ENCODE results near the gene PVALEF.
A peak's percentile ranks its signal among the peaks of the same experiment; 100 is the strongest.

Gene PVALEF

DNA sequence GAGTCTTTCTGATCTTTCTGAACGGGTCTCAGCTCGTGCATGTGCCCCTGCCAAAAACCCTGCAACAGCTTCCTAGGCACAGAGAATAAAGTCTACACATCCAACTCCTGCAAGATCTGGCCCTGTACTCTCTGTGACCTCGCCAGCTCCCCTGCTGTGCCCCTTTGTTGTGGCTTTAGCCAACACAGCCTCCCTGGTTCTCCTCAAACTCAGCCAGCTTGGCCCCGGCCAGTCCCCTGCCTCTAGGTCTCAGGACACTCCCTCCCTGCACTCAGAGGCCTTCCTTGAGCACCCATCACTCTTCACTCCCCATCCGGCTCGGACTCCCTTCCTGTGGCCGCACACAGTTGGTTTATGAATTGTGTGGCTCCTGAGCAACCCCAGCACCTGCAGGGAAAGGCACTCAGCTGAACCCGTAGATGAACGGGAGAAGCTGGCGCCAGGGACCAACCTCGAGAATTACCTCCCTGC is 56.1 kb downstream of the PVALEF start:
- Histone ChIP-seq H3K14ac (ENCODE audit: low read length) (peak overlapping the region; percentile 63), H3K79me1 (ENCODE audit: low read depth, low read length) (peaks cover 20% of the 10 kb centered on the region), H2AK5ac (ENCODE audit: low read depth, low read length) (peak overlapping the region; percentile 84), H2AFZ (ENCODE audit: low read length) (no peak overlapping the region), H3K27me3 (ENCODE audit: control insufficient read depth in 3 of 3, insufficient read depth in 3 of 3, low read depth in 1 of 3, low read length in 3 of 3) (no peaks in the 10 kb centered on the region), H4K8ac (ENCODE audit: low read depth, low read length) (no peak overlapping the region), H3K4me1 (ENCODE audit: control insufficient read depth in 2 of 2, insufficient read depth in 1 of 2, low read depth in 1 of 2, low read length in 2 of 2) (peaks cover 13 to 20% of the 10 kb centered on the region in 2 donors), H3K4ac (ENCODE audit: low read length) (no peak overlapping the region), H3K23ac (ENCODE audit: low read depth, low read length, poor library complexity) (peak overlapping the region; percentile 52), H3K36me3 (replicated peaks in 1 of 2; ENCODE audit: control insufficient read depth in 2 of 2, insufficient read depth in 2 of 2, low read length in 2 of 2) (peaks cover 12 to 28% of the 10 kb centered on the region in 2 donors), H2BK120ac (ENCODE audit: low read depth, low read length) (no peak overlapping the region), H3K9me3 (replicated peaks in 1 of 2; ENCODE audit: control insufficient read depth in 2 of 2, insufficient read depth in 1 of 2, low read depth in 1 of 2, low read length in 2 of 2) (no peaks in the 10 kb centered on the region), H3K27ac (replicated peaks; ENCODE audit: low read length) (no peak overlapping the region), H4K91ac (ENCODE audit: low read depth, low read length, poor library complexity) (no peak overlapping the region), H3K9ac (ENCODE audit: low read depth, low read length, poor library complexity) (peak overlapping the region; percentile 97), H2BK15ac (ENCODE audit: low read length) (no peak overlapping the region), H2BK12ac (ENCODE audit: low read length) (no peak overlapping the region), H3K4me3 (ENCODE audit: low read length in 2 of 2) (peak overlapping the region; percentile 92 to 96), H3K18ac (ENCODE audit: low read length) (peak overlapping the region; percentile 70), H3K4me2 (ENCODE audit: insufficient read depth, low read length, poor library complexity, severe bottlenecking) (peak overlapping the region; percentile 96), H2BK5ac (ENCODE audit: low read length) (peak overlapping the region; percentile 83)
- DNase-seq (ENCODE audit: low spot score): peak; percentile 52
- no CpG with 5 or more reads among the region's 11 CpGs for WGBS, 2 donors (ENCODE audit: extremely low coverage in 2 of 2, insufficient read length in 2 of 2, insufficient replicate concordance in 1 of 2)

DNA sequence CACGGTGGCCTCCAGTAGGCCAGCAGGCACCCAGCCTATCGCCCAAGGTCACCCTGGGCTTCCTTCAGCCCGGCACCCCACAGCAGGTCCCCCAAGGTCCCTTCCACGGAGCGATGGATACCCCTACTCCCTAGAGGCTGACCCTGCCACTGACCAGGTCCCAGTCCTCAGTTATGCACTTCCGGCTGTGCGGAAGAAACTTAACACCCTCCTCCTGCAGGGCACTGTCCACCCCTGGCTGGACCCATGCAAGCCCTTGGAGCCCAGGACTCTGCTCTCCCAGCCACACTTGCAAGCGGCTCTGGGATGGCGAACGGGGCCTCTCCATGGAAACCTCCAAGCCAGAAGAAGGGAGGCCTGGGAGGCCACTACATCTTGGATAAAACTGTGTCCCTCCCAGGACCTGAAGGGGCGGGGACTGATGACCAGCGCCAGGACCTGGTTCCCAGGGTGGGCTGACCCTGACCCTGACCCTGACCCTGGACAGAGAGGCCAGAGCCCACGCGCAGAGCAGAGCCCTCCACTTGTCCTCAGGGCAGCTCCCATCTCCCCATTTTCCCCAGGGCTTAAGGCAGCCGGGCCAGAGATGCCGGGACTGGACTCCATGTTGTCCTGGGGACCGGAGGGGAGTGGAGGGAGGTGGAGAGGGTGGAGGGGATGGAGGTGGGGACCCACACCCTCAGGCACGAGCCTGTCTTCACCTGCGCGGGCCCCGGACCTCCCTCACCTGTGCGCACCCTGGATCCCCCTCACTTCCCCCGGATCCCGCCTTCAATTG is 56.7 kb downstream of the PVALEF start:
- Histone ChIP-seq H3K9me3 (replicated peaks in 1 of 2; ENCODE audit: control insufficient read depth in 2 of 2, insufficient read depth in 1 of 2, low read depth in 1 of 2, low read length in 2 of 2) (peaks cover 0 to 2% of the 10 kb centered on the region in 2 donors), H2BK15ac (ENCODE audit: low read length) (peak overlapping the region; percentile 81), H4K8ac (ENCODE audit: low read depth, low read length) (no peak overlapping the region), H3K9ac (ENCODE audit: low read depth, low read length, poor library complexity) (peak overlapping the region; percentile 97), H3K27me3 (ENCODE audit: control insufficient read depth in 3 of 3, insufficient read depth in 3 of 3, low read depth in 1 of 3, low read length in 3 of 3) (no peaks in the 10 kb centered on the region), H4K91ac (ENCODE audit: low read depth, low read length, poor library complexity) (no peak overlapping the region), H3K36me3 (replicated peaks in 1 of 2; ENCODE audit: control insufficient read depth in 2 of 2, insufficient read depth in 2 of 2, low read length in 2 of 2) (peaks cover 8 to 22% of the 10 kb centered on the region in 2 donors), H3K4me2 (ENCODE audit: insufficient read depth, low read length, poor library complexity, severe bottlenecking) (peak overlapping the region; percentile 96), H2BK5ac (ENCODE audit: low read length) (peak overlapping the region; percentile 83), H2AFZ (ENCODE audit: low read length) (peak overlapping the region; percentile 94), H2BK120ac (ENCODE audit: low read depth, low read length) (no peak overlapping the region), H3K4me1 (ENCODE audit: control insufficient read depth in 2 of 2, insufficient read depth in 1 of 2, low read depth in 1 of 2, low read length in 2 of 2) (peaks cover 13 to 20% of the 10 kb centered on the region in 2 donors), H3K18ac (ENCODE audit: low read length) (peak overlapping the region; percentile 70), H3K4ac (ENCODE audit: low read length) (peak overlapping the region; percentile 89), H2AK5ac (ENCODE audit: low read depth, low read length) (peak overlapping the region; percentile 84), H3K27ac (replicated peaks; ENCODE audit: low read length) (no peak overlapping the region), H3K23ac (ENCODE audit: low read depth, low read length, poor library complexity) (peak overlapping the region; percentile 52), H3K79me1 (ENCODE audit: low read depth, low read length) (peaks cover 15% of the 10 kb centered on the region), H3K4me3 (ENCODE audit: low read length in 2 of 2) (peak overlapping the region; percentile 92 to 96), H3K14ac (ENCODE audit: low read length) (peak overlapping the region; percentile 82), H2BK12ac (ENCODE audit: low read length) (peak overlapping the region; percentile 6)
- no peak for DNase-seq (ENCODE audit: low spot score)
- WGBS, 2 donors (ENCODE audit: extremely low coverage in 2 of 2, insufficient read length in 2 of 2, insufficient replicate concordance in 1 of 2): no CpG with 5 or more reads among the region's 24 CpGs

DNA sequence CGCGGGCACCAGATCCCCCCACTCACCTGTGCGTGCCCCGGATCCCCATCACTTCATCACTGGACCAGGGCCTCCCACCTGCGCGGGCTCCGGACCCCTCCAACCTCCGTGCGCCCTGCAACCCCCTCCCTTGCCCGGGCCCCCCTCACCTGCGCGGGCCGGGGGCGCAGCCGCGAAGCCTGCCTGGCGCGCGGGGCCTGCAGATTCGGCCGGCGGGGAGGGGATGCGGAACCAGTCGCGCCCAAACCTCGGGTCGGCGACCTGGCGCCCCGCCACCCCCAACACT is 57.3 kb downstream of the PVALEF start:
- no CpG with 5 or more reads among the region's 30 CpGs for WGBS, 2 donors (ENCODE audit: extremely low coverage in 2 of 2, insufficient read length in 2 of 2, insufficient replicate concordance in 1 of 2)
- Histone ChIP-seq H3K18ac (ENCODE audit: low read length) (peak overlapping the region; percentile 69), H2BK120ac (ENCODE audit: low read depth, low read length) (no peak overlapping the region), H3K27ac (replicated peaks; ENCODE audit: low read length) (no peak overlapping the region), H2AFZ (ENCODE audit: low read length) (peak overlapping the region; percentile 94), H2BK15ac (ENCODE audit: low read length) (peak overlapping the region; percentile 81), H3K4me1 (ENCODE audit: control insufficient read depth in 2 of 2, insufficient read depth in 1 of 2, low read depth in 1 of 2, low read length in 2 of 2) (peaks cover 13 to 20% of the 10 kb centered on the region in 2 donors), H3K4me3 (ENCODE audit: low read length in 2 of 2) (peak overlapping the region; percentile 92 to 96), H3K14ac (ENCODE audit: low read length) (peak overlapping the region; percentile 82), H2AK5ac (ENCODE audit: low read depth, low read length) (peak overlapping the region; percentile 84), H3K79me1 (ENCODE audit: low read depth, low read length) (peaks cover 13% of the 10 kb centered on the region), H3K9me3 (replicated peaks in 1 of 2; ENCODE audit: control insufficient read depth in 2 of 2, insufficient read depth in 1 of 2, low read depth in 1 of 2, low read length in 2 of 2) (peaks cover 0 to 2% of the 10 kb centered on the region in 2 donors), H4K8ac (ENCODE audit: low read depth, low read length) (no peak overlapping the region), H3K36me3 (replicated peaks in 1 of 2; ENCODE audit: control insufficient read depth in 2 of 2, insufficient read depth in 2 of 2, low read length in 2 of 2) (peaks cover 5 to 17% of the 10 kb centered on the region in 2 donors), H2BK5ac (ENCODE audit: low read length) (peak overlapping the region; percentile 83), H4K91ac (ENCODE audit: low read depth, low read length, poor library complexity) (no peak overlapping the region), H3K4ac (ENCODE audit: low read length) (peak overlapping the region; percentile 89), H2BK12ac (ENCODE audit: low read length) (no peak overlapping the region), H3K9ac (ENCODE audit: low read depth, low read length, poor library complexity) (peak overlapping the region; percentile 97), H3K4me2 (ENCODE audit: insufficient read depth, low read length, poor library complexity, severe bottlenecking) (peak overlapping the region; percentile 96), H3K23ac (ENCODE audit: low read depth, low read length, poor library complexity) (peak overlapping the region; percentile 80), H3K27me3 (ENCODE audit: control insufficient read depth in 3 of 3, insufficient read depth in 3 of 3, low read depth in 1 of 3, low read length in 3 of 3) (no peaks in the 10 kb centered on the region)
- DNase-seq (ENCODE audit: low spot score): no peak
